Measurements from ENCODE around the gene SELENOP. TPM values are rescaled to one million over a fixed set of nuclear protein-coding genes. Genes with fewer than 3 reads are reported as not detected.

SELENOP gene
- total and polyA plus RNA-seq, 2 of the 13 experiments (the other 11 are each of a cell fraction or from before 2014, with no cell fraction given), result 1,895 to 2,083 TPM

GRCh38 chr5:42800748-42801330, 10.9 kb downstream of the SELENOP start (continued):
- TF ChIP-seq ZNF670 (CRISPR knock-in tag; IDR thresholded peaks at IDR 0.05; ENCODE audit: borderline replicate concordance), result no peak
- TF ChIP-seq RBM39 (IDR thresholded peaks at IDR 0.05; ENCODE audit: low read depth, low read length, poor library complexity, severe bottlenecking), result no peak
- TF ChIP-seq ZNF503 (CRISPR knock-in tag; IDR thresholded peaks at IDR 0.05), result no peak
- TF ChIP-seq, protein P1, sequence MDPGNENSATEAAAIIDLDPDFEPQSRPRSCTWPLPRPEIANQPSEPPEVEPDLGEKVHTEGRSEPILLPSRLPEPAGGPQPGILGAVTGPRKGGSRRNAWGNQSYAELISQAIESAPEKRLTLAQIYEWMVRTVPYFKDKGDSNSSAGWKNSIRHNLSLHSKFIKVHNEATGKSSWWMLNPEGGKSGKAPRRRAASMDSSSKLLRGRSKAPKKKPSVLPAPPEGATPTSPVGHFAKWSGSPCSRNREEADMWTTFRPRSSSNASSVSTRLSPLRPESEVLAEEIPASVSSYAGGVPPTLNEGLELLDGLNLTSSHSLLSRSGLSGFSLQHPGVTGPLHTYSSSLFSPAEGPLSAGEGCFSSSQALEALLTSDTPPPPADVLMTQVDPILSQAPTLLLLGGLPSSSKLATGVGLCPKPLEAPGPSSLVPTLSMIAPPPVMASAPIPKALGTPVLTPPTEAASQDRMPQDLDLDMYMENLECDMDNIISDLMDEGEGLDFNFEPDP (CRISPR knock-in tag; conservative IDR thresholded peaks at IDR 0.05), result no peak
- no peak for TF ChIP-seq ETV5 (CRISPR knock-in tag; IDR thresholded peaks at IDR 0.05; ENCODE audit: borderline replicate concordance)
- TF ChIP-seq ZBTB33 (CRISPR knock-in tag; IDR thresholded peaks at IDR 0.05), result no peak
- 0 out of 2 replicates have a peak, but pooled peaks have one; percentile 23 for TF ChIP-seq ZBTB7A (CRISPR knock-in tag; IDR thresholded peaks at IDR 0.05)
- no peak for TF ChIP-seq YY1 (IDR thresholded peaks at IDR 0.05; ENCODE audit: insufficient read depth, insufficient replicate concordance, low read depth, low read length)
- TF ChIP-seq ZNF143 (CRISPR knock-in tag; IDR thresholded peaks at IDR 0.05), result no peak
- TF ChIP-seq KMT2A (CRISPR knock-in tag; IDR thresholded peaks at IDR 0.05), result no peak
- no peak for TF ChIP-seq ZNF431 (CRISPR knock-in tag; IDR thresholded peaks at IDR 0.05; ENCODE audit: borderline replicate concordance, low read depth)
- TF ChIP-seq RORA (CRISPR knock-in tag; IDR thresholded peaks at IDR 0.05), result no peak
- peak; percentile 95 for TF ChIP-seq PAF1 (CRISPR knock-in tag; IDR thresholded peaks at IDR 0.05)
- TF ChIP-seq NFAT5 (CRISPR knock-in tag; IDR thresholded peaks at IDR 0.05), result no peak
- TF ChIP-seq LCORL (IDR thresholded peaks at IDR 0.05), result no peak
- TF ChIP-seq LCORL (CRISPR knock-in tag; IDR thresholded peaks at IDR 0.05), result no peak
- no peak for TF ChIP-seq MTF2 (CRISPR knock-in tag; IDR thresholded peaks at IDR 0.05; ENCODE audit: borderline replicate concordance)
- TF ChIP-seq NPAS2 (CRISPR knock-in tag; IDR thresholded peaks at IDR 0.05; ENCODE audit: borderline replicate concordance), result no peak
- no peak for TF ChIP-seq SMAD9 (CRISPR knock-in tag; IDR thresholded peaks at IDR 0.05)
- TF ChIP-seq ZNF354B (CRISPR knock-in tag; IDR thresholded peaks at IDR 0.05), result no peak
